GM21390 (cell line): Measurements from ENCODE around the gene TRIM37.
"Not testable (repeated sequence)": the region's sequence is repeated elsewhere in the genome, so short reads cannot be mapped to it uniquely, and the experiment has no call there.

Experiments
- ATAC-seq: cut with Tn5 transposase; IDR thresholded peaks from one replicate; pipeline ENCODE4 v1.9.1; 2021; ENCODE audit not compliant: unreplicated experiment

The TRIM37 gene

GRCh38 chr17:58995247-58995940 lies 111.3 kb downstream of the TRIM37 start:
- no peak for ATAC-seq

GRCh38 chr17:58993311-58993710 lies 113.4 kb downstream of the TRIM37 start:
- no peak for ATAC-seq

GRCh38 chr17:58991718-58992331 lies 114.9 kb downstream of the TRIM37 start:
- ATAC-seq: peak; percentile 80

GRCh38 chr17:58989629-58990028 lies 117.1 kb downstream of the TRIM37 start:
- ATAC-seq: no peak

- ATAC-seq: no peak
Measured at GRCh38 chr17:58985971-58986370, 120.7 kb downstream of the TRIM37 start.

GRCh38 chr17:58985367-58985766 lies 121.3 kb downstream of the TRIM37 start:
- ATAC-seq: no peak

- no peak for ATAC-seq
Measured at GRCh38 chr17:58982626-58983025, 124.1 kb downstream of the TRIM37 start.

GRCh38 chr17:58980706-58981481 lies 125.8 kb downstream of the TRIM37 start:
- ATAC-seq: no peak

GRCh38 chr17:58976541-58976940 lies 130.1 kb downstream of the TRIM37 start:
- no peak for ATAC-seq

- no peak for ATAC-seq
Measured at GRCh38 chr17:58974354-58974753, 132.3 kb downstream of the TRIM37 start.

- no peak for ATAC-seq
Measured at GRCh38 chr17:58970609-58971450, 135.8 kb downstream of the TRIM37 start.

GRCh38 chr17:58969612-58970011 lies 137.1 kb downstream of the TRIM37 start:
- ATAC-seq: no peak

- ATAC-seq: no peak
Measured at GRCh38 chr17:58969156-58969555, 137.5 kb downstream of the TRIM37 start.

- ATAC-seq: no peak
Measured at GRCh38 chr17:58968426-58969061, 138.1 kb downstream of the TRIM37 start.

- no peak for ATAC-seq
Measured at GRCh38 chr17:58966208-58966607, 140.5 kb downstream of the TRIM37 start.

- no peak for ATAC-seq
Measured at GRCh38 chr17:58965221-58965620, 141.5 kb downstream of the TRIM37 start.

GRCh38 chr17:58960068-58960467 lies 146.6 kb downstream of the TRIM37 start:
- ATAC-seq: no peak

- ATAC-seq: not testable (repeated sequence)
Measured at GRCh38 chr17:58957725-58958073, 149.0 kb downstream of the TRIM37 start.

GRCh38 chr17:58956997-58957724 lies 149.5 kb downstream of the TRIM37 start:
- ATAC-seq: no peak

GRCh38 chr17:58954358-58954757 lies 152.3 kb downstream of the TRIM37 start:
- ATAC-seq: not testable (repeated sequence)
